Kidney epithelial cell (primary cell): ENCODE results near the gene DLGAP4. TPM values are rescaled to one million over a fixed set of nuclear protein-coding genes. Genes with fewer than 3 reads are reported as not detected.

Experiments
- DNase-seq: peaks from one replicate; pipeline ENCODE4 v3.0.0-alpha.2; 2010; ENCODE audit warnings: low read depth
- H3K27me3 ChIP-seq: 2 replicates; pipeline ENCODE4 v1.6.0; 2011; ENCODE audit warnings: low read length; ENCODE audit not compliant: control insufficient read depth, insufficient read depth
- H3K36me3 ChIP-seq: 2 replicates; pipeline ENCODE4 v1.5.1; 2011; ENCODE audit warnings: low read length; ENCODE audit not compliant: control insufficient read depth, insufficient read depth
- H3K4me3 ChIP-seq: 2 replicates; pipeline ENCODE4 v1.5.1; 2011; ENCODE audit warnings: low read depth, mild to moderate bottlenecking, control low read depth, low read length
- total RNA-seq: library from RNA; depleted of rRNA; stranded (reverse); fragments of >200 nt; gene quantifications from 2 replicates; pipeline ENCODE4 v1.2.3, GENCODE V29; 2015
- TF ChIP-seq, protein P1 (sequence below): IDR thresholded peaks from 2 replicates; pipeline ENCODE4 v1.5.1; 2011; ENCODE audit warnings: mild to moderate bottlenecking, moderate library complexity, low read length, control low read depth, inconsistent platforms; ENCODE audit not compliant: insufficient read depth, poor library complexity, severe bottlenecking

DLGAP4 gene
- total RNA-seq, 1 donor from 2014 or later, result 78.4 TPM

GRCh38 chr20:36421641-36422040, 115.5 kb downstream of the DLGAP4 start:
- Histone ChIP-seq H3K27me3 (peaks cover 4% of the 10 kb centered on the region), H3K36me3 (no peaks in the 10 kb centered on the region), H3K4me3 (no peak overlapping the region)
- no peak for DNase-seq
- TF ChIP-seq, protein P1, sequence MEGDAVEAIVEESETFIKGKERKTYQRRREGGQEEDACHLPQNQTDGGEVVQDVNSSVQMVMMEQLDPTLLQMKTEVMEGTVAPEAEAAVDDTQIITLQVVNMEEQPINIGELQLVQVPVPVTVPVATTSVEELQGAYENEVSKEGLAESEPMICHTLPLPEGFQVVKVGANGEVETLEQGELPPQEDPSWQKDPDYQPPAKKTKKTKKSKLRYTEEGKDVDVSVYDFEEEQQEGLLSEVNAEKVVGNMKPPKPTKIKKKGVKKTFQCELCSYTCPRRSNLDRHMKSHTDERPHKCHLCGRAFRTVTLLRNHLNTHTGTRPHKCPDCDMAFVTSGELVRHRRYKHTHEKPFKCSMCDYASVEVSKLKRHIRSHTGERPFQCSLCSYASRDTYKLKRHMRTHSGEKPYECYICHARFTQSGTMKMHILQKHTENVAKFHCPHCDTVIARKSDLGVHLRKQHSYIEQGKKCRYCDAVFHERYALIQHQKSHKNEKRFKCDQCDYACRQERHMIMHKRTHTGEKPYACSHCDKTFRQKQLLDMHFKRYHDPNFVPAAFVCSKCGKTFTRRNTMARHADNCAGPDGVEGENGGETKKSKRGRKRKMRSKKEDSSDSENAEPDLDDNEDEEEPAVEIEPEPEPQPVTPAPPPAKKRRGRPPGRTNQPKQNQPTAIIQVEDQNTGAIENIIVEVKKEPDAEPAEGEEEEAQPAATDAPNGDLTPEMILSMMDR, result no peak

GRCh38 chr20:36424314-36424713, 118.2 kb downstream of the DLGAP4 start:
- TF ChIP-seq, protein P1, result no peak

DNA sequence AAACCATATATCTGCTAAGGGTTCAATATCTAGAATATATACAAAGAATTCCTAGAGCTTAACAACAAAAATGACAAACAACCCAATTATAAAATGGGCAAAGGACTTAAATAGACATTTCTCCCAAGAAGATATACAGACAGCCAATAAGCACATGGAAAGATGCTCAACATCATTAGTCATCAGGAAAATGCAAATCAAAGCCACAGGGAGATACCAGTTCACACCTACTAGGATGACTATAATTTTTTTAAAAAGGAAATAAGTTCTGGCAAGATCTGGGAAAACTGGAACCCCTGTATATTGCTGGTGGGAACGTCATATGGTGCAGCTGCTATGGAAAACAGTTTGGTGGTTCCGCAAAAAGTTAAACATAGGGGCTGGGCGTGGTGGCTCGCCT, 119.0 kb downstream of the DLGAP4 start:
- no peaks in the 10 kb centered on the region for H3K36me3 ChIP-seq
- DNase-seq, result no peak
- no peak overlapping the region for H3K4me3 ChIP-seq
- TF ChIP-seq, protein P1, result no peak
- H3K27me3 ChIP-seq, result peaks cover 4% of the 10 kb centered on the region

More at GRCh38 chr20:36424314-36424713, 118.2 kb downstream of the DLGAP4 start:
- no peak for DNase-seq
- Histone ChIP-seq H3K36me3 (no peaks in the 10 kb centered on the region), H3K4me3 (no peak overlapping the region), H3K27me3 (peaks cover 4% of the 10 kb centered on the region)

DNA sequence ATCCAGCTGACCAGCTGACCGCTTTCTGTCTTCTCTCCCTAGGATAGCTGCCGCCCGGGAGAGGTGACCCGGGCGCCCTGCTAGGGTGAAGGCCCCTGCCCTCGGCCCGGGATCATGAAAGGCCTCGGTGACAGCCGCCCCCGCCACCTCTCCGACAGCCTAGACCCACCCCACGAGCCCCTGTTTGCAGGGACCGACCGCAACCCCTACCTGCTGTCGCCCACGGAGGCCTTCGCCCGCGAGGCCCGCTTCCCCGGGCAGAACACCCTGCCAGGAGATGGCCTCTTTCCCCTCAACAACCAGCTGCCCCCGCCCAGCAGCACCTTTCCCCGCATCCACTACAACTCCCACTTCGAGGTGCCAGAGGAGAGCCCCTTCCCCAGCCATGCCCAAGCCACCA, 125.5 kb downstream of the DLGAP4 start:
- Histone ChIP-seq H3K36me3 (no peaks in the 10 kb centered on the region), H3K27me3 (peaks cover 8% of the 10 kb centered on the region), H3K4me3 (no peak overlapping the region)
- TF ChIP-seq, protein P1, result no peak
- no peak for DNase-seq

- no peak for DNase-seq
- no peaks in the 10 kb centered on the region for H3K36me3 ChIP-seq
- TF ChIP-seq, protein P1, result no peak
- H3K27me3 ChIP-seq, result peaks cover 10% of the 10 kb centered on the region
- no peak overlapping the region for H3K4me3 ChIP-seq
Observed at GRCh38 chr20:36432096-36432495, 126.0 kb downstream of the DLGAP4 start.

DNA sequence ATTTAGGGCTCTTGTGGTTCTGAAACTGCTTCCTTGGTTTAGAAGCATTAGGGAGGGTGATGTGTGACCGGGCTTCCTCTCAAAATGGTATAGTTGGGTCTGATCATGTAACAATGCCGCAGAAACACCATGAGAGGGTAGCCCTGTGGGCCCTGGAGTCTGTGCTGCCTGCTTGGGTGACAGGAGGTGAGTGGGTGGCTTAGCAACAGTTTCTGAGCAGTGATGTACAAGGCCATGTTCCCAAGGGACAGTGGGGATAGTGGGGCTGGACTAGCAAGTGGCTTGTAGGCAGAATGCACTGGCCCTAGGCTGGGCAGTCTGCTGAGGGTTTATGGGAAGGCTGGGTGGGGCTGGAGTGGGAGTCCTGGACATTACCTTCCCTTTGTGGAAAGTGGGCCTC, 128.2 kb downstream of the DLGAP4 start:
- TF ChIP-seq, protein P1, result no peak
- H3K4me3 ChIP-seq, result no peak overlapping the region
- no peaks in the 10 kb centered on the region for H3K36me3 ChIP-seq
- peaks cover 10% of the 10 kb centered on the region for H3K27me3 ChIP-seq
- DNase-seq, result no peak
